Fibroblast of skin of right biceps (primary cell): ENCODE data around the gene WWOX.

Experiments used
- DNase-seq: peaks from one replicate; pipeline ENCODE4 v3.0.0-alpha.2; 2013

WWOX gene

DNA sequence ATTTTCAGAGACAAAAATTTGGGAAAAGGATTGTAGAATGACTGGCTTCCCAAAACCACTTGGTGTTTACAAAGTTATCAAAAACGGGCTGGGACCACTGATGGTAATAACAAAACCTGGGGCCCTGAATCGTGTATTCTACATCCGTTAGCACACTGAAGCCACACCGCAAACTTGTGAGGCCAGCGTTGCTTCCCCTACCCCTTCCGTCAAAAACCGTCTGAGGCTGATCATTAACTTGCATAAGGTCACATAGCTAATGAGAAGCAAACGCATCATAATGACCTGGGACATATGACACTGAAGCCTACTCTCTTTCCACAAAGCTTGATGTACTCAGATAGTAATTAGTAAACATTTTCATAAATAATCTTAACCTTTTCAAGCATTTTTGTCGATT is 796.8 kb downstream of the WWOX start:
- DNase-seq = no peak

DNA sequence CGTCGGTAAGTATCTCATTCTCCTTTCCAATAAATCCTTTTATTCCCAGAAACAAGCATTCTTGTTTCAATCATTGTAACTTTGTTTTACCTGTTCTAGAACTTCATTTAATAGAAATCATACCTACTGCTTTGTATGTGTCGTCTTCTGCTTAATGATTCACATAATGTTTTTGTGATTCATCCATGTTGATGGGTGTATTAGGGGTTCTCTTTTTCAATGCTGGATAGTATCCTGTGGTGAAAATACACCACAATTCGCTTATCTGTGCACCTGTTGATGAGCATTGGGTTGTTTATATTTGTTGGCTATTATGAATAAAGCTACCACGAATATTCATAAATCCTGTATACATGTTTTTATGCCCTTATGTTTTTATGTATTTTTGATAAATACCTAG is 797.8 kb downstream of the WWOX start:
- no peak for DNase-seq

- DNase-seq = no peak
Observed at GRCh38 chr16:78900044-78900811, 800.8 kb downstream of the WWOX start.

GRCh38 chr16:78900966-78901365 is 801.5 kb downstream of the WWOX start:
- DNase-seq = no peak

- DNase-seq = no peak
Observed at GRCh38 chr16:78902321-78902720, 802.9 kb downstream of the WWOX start.

GRCh38 chr16:78903237-78903636 is 803.8 kb downstream of the WWOX start:
- DNase-seq = no peak

DNA sequence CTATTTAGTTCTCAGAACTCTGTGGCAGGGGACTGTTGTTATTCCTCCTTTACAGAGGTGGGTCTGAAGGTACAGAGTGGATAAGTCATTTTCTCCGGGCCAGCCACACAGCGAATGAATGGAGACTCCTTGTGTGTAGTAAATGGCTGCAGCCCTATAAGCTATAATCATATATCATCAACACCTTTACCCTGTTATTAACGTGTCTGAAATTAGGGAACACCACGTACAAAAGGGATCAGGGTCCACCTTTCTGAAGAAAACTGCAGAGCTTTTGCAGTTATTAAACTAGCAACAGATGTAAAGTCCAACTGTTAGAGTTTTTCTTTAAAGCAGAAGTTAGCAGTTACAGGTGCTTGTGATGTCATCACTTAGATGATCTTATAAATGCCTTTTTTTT is 804.4 kb downstream of the WWOX start:
- no peak for DNase-seq

DNA sequence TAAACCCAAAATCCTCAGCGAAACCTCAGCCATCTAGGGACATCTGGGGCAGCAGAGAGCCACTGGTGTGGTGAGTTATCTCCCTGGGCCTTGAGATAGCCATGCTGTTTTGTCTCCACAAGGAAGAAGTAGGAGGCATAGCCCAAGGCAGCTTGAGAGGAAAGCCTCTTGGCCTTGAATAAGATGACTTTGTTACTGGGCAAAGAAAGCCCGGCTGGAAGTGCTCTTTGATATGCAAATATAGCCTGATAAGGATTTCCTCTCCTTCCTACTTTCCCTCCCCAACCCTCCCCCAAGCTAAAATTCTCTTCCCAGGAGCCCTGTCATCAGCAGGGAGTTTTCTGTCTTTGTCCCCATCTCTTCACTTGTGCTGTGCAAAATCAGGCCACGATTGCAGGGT is 806.7 kb downstream of the WWOX start:
- no peak for DNase-seq

DNA sequence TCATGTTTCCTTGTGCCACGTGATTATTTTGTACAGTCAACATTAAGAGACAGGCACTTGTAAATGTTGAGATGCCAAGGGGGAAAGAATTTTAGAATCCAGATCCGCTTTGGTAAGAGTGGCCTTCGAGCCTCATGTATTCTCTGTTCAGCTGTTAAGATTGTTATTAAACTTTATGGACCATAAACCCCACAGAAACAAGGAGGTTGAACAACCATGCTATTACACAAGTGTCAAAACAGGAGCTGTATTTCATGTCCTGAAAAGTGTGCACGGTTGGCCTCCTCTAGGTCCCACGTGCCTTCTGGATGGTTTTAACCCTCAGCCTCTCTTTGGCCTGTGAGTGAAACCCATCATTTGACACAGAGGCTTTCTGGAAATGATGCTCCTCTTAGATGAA is 809.8 kb downstream of the WWOX start:
- no peak for DNase-seq

GRCh38 chr16:78915811-78916345 is 816.4 kb downstream of the WWOX start:
- DNase-seq = no peak

- DNase-seq = no peak
Observed at GRCh38 chr16:78916928-78917545, 817.6 kb downstream of the WWOX start.

GRCh38 chr16:78918805-78919305 is 819.4 kb downstream of the WWOX start:
- no peak for DNase-seq

- no peak for DNase-seq
Observed at GRCh38 chr16:78919852-78920251, 820.4 kb downstream of the WWOX start.

DNA sequence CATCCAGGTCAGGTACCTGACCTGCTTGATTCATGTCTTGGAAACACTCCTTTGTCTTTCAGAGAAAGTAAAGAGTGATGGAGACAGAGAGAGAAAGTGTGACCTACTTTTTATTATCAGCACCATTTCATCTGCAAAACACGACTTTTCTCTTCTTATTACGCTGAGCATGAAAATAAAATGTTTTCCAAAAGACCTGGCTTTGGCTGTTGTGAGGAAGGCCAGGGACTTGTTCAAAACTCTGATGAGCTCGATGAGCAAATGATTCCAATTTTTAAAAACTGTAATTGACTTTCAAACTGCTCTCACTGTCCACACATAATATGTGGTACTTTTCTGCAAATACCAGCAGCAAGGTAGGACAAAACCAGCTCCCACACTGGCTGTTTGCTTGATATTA is 821.2 kb downstream of the WWOX start:
- no peak for DNase-seq

DNA sequence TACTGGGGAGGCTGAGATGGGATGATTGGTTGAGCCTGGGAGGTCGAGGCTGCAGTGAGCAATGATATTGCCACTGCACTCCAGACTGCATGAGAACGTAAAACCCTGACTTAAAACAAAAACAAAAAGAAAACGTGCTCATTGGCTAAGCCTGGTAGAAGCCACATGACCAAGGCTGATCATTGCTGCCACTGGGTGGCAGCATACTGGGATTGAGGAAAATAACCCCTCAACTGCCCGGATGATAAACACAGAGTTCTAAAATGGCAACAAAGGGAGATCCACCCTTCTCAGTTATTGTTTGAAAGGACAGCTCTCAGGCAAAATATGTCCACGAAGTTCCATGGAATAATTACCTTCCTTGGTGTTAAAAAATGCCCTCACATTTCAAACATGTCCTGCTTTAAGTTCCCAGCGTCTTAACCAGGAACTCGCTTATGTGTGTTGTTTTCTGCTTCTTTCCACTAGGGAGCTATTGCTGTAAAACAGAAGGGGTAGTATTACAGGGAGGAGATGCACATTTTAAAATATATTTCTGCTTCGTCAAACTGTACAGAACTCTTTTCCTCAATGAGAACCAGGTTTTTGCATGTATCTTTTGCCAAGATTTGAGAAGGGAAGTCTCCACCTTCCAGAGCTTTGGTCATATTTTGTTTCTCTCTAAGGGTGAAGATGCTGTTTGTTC is 825.8 kb downstream of the WWOX start:
- no peak for DNase-seq

GRCh38 chr16:78926723-78927210 is 827.3 kb downstream of the WWOX start:
- no peak for DNase-seq

- no peak for DNase-seq
Observed at GRCh38 chr16:78927766-78928165, 828.3 kb downstream of the WWOX start.

- DNase-seq = no peak
Observed at GRCh38 chr16:78929841-78930240, 830.4 kb downstream of the WWOX start.

- no peak for DNase-seq
Observed at GRCh38 chr16:78930561-78930960, 831.1 kb downstream of the WWOX start.

- DNase-seq = no peak
Observed at GRCh38 chr16:78931267-78931666, 831.8 kb downstream of the WWOX start.

- DNase-seq = no peak
Observed at GRCh38 chr16:78931678-78932077, 832.2 kb downstream of the WWOX start.

DNA sequence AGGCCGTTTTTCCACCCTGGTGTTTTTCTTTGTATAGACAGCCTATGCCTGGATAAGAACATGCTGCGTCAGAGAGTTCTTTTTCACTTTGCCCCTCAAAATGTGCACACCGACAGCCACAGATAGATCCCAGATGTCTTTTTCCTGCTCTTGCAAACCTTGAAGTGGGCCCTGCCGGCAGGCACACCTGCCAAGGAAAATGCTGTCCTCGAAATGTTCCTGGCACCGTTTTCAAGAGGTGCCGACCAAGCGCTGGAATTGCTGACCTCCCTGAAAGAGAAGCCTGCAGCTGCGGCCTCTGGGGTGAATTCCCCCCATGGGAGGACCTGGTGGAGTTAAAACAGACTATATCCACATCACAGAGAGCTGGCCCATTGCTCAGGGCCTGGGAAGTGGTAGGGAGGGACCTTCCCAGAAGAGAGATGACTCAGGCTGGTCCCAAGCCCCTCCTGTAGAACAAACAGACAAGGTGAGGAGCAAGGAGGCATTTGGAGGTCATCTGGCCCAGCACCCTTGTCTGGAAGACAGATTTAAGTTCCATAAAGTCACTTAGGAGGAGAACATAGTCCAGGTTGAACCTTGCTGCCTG is 833.0 kb downstream of the WWOX start:
- no peak for DNase-seq

GRCh38 chr16:78936060-78936459 is 836.6 kb downstream of the WWOX start:
- no peak for DNase-seq
